ENCODE measurements around the gene SLC25A21.

GRCh38 chr14:37013078-37013477 is 159.3 kb downstream of the SLC25A21 start:
- TF ChIP-seq ARNTL (CRISPR knock-in tag; IDR thresholded peaks at IDR 0.05; ENCODE audit: borderline replicate concordance, low read depth) (no peak), RARB (CRISPR knock-in tag; IDR thresholded peaks at IDR 0.05) (no peak), ZNF70 (CRISPR knock-in tag; IDR thresholded peaks at IDR 0.05) (no peak), ZNF8 (CRISPR knock-in tag; IDR thresholded peaks at IDR 0.05) (no peak), GLIS3 (CRISPR knock-in tag; IDR thresholded peaks at IDR 0.05) (no peak)
- TF ChIP-seq, protein P1, sequence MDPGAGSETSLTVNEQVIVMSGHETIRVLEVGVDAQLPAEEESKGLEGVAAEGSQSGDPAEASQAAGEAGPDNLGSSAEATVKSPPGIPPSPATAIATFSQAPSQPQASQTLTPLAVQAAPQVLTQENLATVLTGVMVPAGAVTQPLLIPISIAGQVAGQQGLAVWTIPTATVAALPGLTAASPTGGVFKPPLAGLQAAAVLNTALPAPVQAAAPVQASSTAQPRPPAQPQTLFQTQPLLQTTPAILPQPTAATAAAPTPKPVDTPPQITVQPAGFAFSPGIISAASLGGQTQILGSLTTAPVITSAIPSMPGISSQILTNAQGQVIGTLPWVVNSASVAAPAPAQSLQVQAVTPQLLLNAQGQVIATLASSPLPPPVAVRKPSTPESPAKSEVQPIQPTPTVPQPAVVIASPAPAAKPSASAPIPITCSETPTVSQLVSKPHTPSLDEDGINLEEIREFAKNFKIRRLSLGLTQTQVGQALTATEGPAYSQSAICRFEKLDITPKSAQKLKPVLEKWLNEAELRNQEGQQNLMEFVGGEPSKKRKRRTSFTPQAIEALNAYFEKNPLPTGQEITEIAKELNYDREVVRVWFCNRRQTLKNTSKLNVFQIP (CRISPR knock-in tag; IDR thresholded peaks at IDR 0.05; ENCODE audit: borderline replicate concordance, low read depth), result no peak
- TF ChIP-seq, protein P2, sequence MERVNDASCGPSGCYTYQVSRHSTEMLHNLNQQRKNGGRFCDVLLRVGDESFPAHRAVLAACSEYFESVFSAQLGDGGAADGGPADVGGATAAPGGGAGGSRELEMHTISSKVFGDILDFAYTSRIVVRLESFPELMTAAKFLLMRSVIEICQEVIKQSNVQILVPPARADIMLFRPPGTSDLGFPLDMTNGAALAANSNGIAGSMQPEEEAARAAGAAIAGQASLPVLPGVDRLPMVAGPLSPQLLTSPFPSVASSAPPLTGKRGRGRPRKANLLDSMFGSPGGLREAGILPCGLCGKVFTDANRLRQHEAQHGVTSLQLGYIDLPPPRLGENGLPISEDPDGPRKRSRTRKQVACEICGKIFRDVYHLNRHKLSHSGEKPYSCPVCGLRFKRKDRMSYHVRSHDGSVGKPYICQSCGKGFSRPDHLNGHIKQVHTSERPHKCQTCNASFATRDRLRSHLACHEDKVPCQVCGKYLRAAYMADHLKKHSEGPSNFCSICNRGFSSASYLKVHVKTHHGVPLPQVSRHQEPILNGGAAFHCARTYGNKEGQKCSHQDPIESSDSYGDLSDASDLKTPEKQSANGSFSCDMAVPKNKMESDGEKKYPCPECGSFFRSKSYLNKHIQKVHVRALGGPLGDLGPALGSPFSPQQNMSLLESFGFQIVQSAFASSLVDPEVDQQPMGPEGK (CRISPR knock-in tag; IDR thresholded peaks at IDR 0.05; ENCODE audit: borderline replicate concordance), result no peak
